ENCODE results near the gene GRB2. TPM values are rescaled to one million over a fixed set of nuclear protein-coding genes. Genes with fewer than 3 reads are reported as not detected.
"Not testable (repeated sequence)": the region's sequence is repeated elsewhere in the genome, so short reads cannot be mapped to it uniquely, and the experiment has no call there.

Gene GRB2
- polyA plus RNA-seq, 1 donor, result 100 TPM

DNA sequence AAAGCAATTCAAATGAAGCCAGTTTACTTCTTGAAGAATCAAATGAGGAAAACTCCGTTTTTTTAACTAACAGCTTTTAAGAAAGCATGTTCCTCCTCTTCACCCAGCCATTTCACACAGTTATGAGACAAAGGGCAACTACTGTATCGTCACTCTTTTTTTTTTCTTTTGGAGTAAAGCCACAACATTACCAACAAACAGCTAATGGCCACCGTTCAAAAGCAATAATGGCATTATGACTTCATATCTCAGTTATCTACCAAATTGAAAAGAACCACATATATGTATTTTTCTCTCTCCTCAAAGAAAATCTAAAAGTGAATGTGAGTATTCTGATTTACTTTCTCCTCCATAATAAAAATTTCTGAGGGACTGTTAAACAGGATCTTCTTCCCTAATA is 14.5 kb downstream of the GRB2 start:
- DNase-seq, result no peak

- DNase-seq, result no peak
Observed at GRCh38 chr17:75388476-75389030, 16.9 kb downstream of the GRB2 start.

DNA sequence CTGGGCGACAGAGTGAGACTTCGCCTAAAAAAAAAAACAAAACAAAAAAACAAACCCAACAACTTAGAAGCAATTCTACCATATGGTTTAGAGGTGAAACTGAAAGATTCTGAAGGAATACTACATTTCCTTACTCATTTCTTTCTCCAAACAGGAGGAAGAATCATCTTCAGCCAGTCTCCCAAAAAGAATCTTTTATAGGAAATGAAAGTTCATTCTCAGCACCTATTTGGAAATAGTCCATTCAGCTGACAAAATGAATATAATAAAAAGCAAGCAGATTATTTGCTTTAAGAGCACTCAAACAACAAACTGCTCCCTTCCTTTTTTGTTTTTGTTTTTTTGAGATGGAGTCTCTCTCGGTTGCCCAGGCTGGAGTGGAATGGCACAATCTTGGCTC is 17.7 kb downstream of the GRB2 start:
- no peak for DNase-seq

DNA sequence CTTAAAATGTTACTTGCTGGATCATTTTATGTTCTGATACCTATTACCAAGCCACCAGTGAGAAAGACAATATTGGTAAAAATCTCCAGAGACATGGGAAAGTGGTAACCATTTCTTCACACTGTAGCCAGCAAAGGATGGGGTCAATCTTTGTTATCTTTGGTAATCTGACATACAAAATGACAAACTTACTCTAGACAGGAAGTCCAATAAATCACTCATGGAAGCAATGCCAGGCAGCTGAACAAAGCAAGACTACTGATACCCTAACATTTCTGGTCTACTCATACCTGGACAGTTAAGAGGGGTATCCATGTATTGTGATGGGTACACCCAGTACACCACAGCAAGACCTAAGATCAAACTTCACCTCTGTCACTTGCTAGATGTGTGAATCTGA is 19.0 kb downstream of the GRB2 start:
- DNase-seq, result no peak

DNA sequence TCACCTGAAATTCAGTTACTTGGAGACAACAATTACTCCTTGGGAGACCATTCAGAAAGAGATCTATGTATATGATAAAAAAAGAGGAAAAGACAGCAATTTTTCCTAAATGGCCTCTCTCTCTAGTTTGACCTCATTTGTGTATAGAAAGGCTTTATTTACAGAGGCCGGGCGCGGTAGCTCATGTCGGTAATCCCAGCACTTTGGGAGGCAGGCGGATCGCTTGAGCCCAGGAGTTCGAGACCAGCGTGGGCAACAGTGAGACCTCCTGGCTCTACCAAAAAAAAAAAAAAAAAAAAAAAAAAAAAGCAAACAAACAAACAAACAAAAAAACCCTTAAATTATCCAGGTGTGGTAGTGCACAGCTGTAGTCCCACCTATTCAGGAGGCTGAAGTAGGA is 20.7 kb downstream of the GRB2 start:
- no peak for DNase-seq

DNA sequence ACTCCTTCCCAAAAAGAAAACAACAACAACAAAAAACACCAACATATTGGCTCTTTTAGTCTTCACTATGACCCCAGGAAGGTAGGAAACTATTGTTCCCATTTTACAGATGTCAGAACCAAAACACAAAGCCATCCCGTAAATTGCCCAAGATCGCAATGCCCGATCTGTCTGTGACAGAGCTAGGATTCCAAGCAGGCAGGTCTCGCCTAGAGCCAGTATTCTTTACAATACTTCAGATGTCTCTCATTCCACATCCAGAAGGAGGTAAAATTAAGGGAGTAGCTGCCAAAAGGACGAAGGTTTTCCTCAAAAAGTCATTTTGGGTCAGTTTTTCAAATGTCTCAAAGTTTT is 21.7 kb downstream of the GRB2 start:
- no peak for DNase-seq

GRCh38 chr17:75380750-75381149 is 24.7 kb downstream of the GRB2 start:
- DNase-seq, result no peak

DNA sequence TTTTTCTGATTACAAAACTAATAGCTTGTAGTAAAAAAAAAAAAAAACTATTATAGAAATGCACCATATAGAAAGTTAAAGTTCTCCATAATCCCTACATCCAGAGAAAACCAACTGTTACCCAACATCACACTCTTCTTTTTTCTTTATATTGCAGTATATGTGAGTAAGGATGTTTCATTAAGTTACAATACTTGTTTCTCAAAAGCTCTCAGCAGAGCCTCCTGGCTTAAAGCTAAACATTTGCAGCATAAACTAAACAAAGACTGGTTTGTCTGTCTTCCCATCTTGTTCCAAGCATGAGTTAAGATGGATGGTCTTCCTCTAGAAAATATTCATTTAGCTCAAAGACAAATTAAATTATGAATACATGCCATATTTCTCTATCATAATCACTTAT is 25.2 kb downstream of the GRB2 start:
- DNase-seq, result no peak

- not testable (repeated sequence) for DNase-seq
Observed at GRCh38 chr17:75379426-75379825, 26.1 kb downstream of the GRB2 start.

- no peak for DNase-seq
Observed at GRCh38 chr17:75373280-75373679, 32.2 kb downstream of the GRB2 start.

GRCh38 chr17:75371981-75372380 is 33.5 kb downstream of the GRB2 start:
- DNase-seq, result no peak

DNA sequence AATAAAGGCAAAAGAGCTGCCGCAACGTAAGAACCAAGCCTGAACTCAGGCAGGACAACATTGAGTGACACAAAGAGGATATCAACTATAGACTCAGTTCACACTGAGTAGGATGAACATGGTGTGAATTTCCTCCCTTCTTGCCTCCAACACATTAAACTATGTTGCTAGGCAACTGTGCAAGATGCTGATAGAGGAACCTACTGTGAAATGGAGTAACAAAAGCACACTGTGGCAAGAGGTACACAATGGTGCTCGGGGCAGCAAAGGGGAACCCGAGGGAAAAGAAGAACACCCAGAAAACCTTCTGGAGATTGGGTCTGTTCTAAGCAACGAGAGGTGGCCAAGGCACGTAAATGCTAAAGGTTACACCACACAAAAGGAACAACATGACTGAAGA is 34.1 kb downstream of the GRB2 start:
- no peak for DNase-seq

GRCh38 chr17:75370286-75370915 is 35.1 kb downstream of the GRB2 start:
- DNase-seq, result no peak

- DNase-seq, result not testable (repeated sequence)
Observed at GRCh38 chr17:75367838-75368789, 37.4 kb downstream of the GRB2 start.

DNA sequence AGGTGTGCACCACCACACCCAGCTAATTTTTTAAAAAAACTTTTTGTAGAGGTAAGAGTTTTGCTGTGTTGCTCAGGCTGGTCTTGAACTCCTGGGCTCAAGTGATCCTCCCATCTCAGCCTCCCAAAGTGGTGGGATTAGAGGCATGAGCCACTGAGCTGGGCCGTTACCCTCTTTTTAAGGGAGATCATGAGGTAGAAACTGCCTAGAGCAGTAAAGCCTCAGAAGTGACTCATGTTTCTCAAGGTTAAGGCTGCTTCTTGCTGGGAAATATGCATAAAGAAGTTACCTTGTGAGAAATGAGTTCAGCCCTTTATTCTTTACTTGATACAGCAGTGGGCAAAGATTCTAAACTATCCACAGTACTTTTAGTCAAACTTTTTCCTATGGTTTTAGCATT is 38.2 kb downstream of the GRB2 start:
- no peak for DNase-seq

DNA sequence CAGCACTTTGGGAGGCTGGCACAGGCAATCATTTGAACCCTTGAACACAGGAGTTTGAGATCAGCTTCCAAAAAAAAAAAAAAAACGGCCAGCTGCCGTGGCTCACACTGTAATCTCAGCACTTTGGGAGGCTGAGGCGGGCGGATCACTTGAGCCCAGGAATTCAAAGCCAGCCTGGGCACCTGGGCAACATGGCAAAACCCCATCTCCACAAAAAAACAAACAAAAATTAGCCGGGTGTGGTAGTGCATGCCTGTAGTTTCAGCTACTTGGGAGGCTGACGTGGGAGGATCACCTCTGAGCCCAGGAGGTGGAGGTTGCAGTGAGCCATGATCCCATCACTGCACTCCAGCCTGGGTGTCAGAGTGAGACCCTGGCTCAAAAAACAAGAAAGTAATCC is 39.0 kb downstream of the GRB2 start:
- DNase-seq, result no peak

GRCh38 chr17:75365931-75366275 is 39.6 kb downstream of the GRB2 start:
- no peak for DNase-seq

DNA sequence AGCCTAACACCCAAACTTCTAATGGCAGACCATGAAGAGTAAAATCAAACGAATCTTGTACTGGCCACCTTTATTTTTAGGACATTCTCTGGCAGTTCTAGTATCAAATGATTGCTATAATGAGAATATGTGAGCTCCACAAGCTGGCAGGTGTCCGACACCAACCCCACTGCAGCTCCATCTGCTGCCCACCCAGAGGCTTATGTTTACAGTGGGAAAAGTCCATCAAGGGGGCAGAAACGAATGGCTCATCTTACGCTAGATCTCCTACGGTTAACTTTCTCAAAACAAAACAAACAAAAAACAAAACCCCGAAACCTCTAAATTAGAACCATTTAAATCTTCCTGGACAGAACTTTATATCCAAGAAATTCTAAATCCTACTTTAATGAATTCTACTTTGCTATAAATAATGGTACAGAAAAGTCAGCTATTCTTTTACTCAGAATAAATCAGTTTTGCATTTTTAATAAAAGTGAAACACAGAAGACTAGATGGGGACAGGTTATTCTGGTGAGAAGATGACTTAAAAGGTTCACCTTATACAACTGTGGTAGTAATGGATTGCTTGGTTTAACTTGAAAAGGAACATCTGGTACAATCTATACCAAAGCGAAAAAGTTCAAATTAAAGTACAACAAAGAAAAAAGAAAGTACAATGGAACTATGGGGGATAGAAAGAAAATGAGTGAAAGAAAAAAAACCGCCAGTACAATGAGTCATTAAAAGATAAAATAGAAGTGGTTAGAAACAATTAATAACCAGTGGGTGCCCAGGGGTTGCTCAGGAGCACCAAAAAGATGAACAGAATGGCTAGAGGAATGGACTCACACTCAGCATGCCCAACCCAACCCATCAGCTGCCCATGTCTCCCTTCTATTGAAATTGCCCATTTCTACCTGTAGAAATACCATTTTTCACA is 40.2 kb downstream of the GRB2 start:
- no peak for DNase-seq

- no peak for DNase-seq
Observed at GRCh38 chr17:75364078-75364477, 41.4 kb downstream of the GRB2 start.

DNA sequence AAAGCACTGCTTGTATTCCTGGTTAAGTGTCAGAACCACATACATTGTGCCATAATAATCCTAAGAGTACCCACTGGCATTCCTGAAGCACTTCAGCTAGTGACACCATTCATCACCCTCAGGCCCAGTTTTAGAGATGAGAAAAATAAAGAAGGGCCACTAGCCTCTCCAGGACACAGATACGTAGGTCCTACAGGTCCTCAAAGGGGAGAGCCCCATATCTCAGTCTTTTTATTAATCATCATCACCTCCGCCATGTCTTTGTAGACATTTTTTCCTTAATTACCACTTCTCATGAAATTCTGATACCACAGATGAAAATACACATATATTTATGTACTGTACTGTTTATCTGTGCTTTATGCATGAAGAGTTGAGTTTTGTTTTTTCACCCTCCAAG is 43.5 kb downstream of the GRB2 start:
- DNase-seq, result no peak

GRCh38 chr17:75361344-75361743 is 44.1 kb downstream of the GRB2 start:
- DNase-seq, result no peak

- DNase-seq, result no peak
Observed at GRCh38 chr17:75356260-75356937, 49.1 kb downstream of the GRB2 start.

All from left kidney (tissue), 2 donors.